Embryonic facial prominence (tissue), 1 donor: ENCODE measurements around the gene DECR2.
"Not testable (repeated sequence)": the region's sequence is repeated elsewhere in the genome, so short reads cannot be mapped to it uniquely, and the experiment has no call there.

Experiments
- DNase-seq: peaks from one replicate; pipeline ENCODE4 v3.0.0-alpha.2; 2016; ENCODE audit errors: extremely low spot score

The DECR2 gene

GRCh38 chr16:379183-379960 is 22.3 kb upstream of the DECR2 start:
- DNase-seq: no peak

- no peak for DNase-seq
These were observed 21.5 kb upstream of the DECR2 start for GRCh38 chr16:379961-380761.

GRCh38 chr16:380762-381011 is 21.0 kb upstream of the DECR2 start:
- DNase-seq: no peak

- no peak for DNase-seq
These were observed 20.5 kb upstream of the DECR2 start for GRCh38 chr16:381012-381788.

- no peak for DNase-seq
These were observed 19.6 kb upstream of the DECR2 start, which contains the start of gene PGAP6 for GRCh38 chr16:381789-382717. TSS of gene PGAP6 (minus strand) at chr16:381978. CDS start at chr16:381821, 157 bp downstream.

GRCh38 chr16:383326-384051 is 18.2 kb upstream of the DECR2 start:
- no peak for DNase-seq

GRCh38 chr16:386641-387156 is 15.0 kb upstream of the DECR2 start:
- no peak for DNase-seq

GRCh38 chr16:387761-388666 is 13.7 kb upstream of the DECR2 start:
- DNase-seq: not testable (repeated sequence)

- no peak for DNase-seq
These were observed 12.3 kb upstream of the DECR2 start for GRCh38 chr16:389352-389751.

- no peak for DNase-seq
These were observed 9.8 kb upstream of the DECR2 start for GRCh38 chr16:391885-392335.

GRCh38 chr16:392450-393030 is 9.1 kb upstream of the DECR2 start:
- no peak for DNase-seq

- DNase-seq: no peak
These were observed 5.5 kb upstream of the DECR2 start for GRCh38 chr16:396199-396598.

GRCh38 chr16:396605-397004 is 5.1 kb upstream of the DECR2 start:
- DNase-seq: no peak

- DNase-seq: no peak
These were observed 4.5 kb upstream of the DECR2 start, which contains the start of gene NME4 for GRCh38 chr16:397135-397661. TSS of gene NME4 (plus strand) at chr16:397199. CDS start at chr16:397223, 24 bp downstream.

GRCh38 chr16:397736-398332 is 3.9 kb upstream of the DECR2 start:
- peak; percentile 29 for DNase-seq

- DNase-seq: no peak
These were observed 2.9 kb upstream of the DECR2 start for GRCh38 chr16:398561-399339.

GRCh38 chr16:399340-400019 is 2.2 kb upstream of the DECR2 start:
- no peak for DNase-seq
